GM21515 (cell line): ENCODE data around the gene SYP.
A peak's percentile ranks its signal among the peaks of the same experiment; 100 is the strongest.
"Not testable (repeated sequence)": the region's sequence is repeated elsewhere in the genome, so short reads cannot be mapped to it uniquely, and the experiment has no call there.

ENCODE experiments used
- ATAC-seq: cut with Tn5 transposase; IDR thresholded peaks from one replicate; pipeline ENCODE4 v1.9.1; 2021; ENCODE audit not compliant: unreplicated experiment

SYP gene

DNA sequence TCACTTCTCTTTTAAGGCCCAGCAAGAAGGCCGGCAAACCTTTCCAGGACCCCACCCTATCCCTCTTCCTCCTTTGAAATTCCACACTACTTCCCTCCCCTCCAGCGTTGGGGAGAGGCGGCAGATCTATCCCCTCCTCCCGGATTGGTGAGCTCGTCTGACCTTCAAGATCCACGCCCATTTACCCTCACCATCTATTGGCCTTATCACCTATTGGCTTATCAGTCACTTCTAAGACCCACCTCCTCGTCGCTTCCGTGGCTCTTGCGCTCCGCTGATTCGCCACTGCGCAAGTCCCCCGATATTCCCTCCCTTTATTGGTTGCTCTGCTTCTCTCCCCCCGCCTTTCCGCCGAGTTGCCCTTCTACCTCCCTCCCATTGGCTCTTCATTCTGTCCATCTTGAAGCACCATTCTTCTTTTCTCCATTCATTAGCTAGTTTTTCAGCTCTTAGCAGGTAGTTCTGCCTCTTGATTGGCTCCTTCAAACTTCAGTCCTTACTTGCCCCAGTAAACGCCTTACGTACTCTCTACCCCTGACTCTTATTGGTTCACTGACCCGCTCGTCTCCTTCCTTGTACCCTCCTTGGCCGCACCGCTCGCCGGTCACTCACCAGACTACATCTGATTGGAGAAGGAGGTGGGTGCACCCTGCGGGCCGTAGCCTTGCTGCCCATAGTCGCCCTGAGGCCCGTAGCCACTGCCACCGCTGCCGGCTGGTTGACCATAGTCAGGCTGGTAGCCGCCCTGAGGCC, 9.0 kb downstream of the SYP start:
- ATAC-seq: peak; percentile 89

DNA sequence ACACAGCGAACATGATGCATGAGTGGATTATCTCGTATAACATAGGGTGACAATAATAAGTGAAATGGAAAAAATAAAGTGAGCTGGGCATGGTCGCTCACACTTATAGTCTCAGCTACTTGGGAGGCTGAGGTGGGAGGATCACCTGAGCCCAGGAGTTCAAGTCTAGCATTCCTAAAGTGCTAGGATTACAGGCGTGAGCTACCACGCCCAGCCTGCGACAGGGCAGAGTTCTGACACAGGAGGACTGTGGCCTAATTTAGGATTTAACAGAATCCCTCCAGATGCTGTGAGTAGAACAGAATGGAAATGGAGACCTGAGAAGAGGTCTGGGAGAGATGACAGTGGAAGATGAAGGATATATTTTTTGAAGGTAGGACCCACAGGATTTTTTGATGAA, 10.4 kb downstream of the SYP start:
- ATAC-seq: no peak

DNA sequence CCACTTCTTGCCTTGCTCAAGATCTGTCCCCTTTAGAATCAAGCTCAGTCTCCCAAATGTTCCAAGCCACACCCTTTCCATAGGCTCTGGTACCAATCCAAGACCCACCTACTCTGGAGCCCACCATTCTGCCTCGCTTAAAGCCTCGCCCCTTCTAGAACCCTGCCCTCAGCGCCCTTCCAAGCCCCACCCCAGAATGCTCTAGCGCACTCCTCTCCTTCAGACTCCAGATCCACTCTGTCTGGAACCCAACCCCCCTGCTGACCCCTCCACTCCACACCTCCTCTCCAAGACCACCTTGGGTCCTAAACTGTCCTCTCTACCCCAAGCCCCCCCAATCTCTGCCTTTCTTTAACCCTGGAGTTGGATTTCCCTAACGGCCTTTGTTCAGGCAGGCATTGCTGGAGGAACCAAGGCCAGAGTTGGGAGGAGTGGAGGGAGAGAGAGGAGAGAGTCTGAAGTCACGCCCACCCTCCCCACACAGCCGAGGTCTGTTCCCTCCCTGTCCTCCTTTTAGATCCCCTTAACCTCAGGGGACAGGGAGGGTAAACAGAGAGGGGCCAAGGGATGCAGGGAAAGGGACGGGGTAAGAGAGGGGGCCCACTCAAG, 11.4 kb downstream of the SYP start:
- no peak for ATAC-seq

DNA sequence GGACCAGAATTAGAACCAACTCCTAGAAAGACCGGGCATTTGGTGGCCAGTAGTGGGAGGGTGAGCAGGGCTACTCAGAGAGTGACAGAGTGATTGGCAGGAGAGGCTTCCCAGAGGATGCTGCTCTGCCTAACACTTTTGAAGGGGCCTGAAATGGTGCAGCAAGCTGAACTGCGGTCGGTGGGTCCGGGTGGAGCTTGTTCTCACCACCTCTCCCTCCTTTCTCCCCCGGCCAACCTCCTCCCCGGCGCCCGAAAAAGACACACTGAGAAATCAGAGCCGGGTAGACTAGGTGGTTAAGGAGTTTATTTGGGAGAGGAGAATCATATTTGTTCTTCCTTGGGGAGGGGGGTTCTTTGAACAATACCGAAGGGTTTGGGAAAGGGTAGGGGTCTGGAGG, 12.5 kb downstream of the SYP start:
- ATAC-seq: no peak

GRCh38 chrX:49187028-49187394, 13.0 kb downstream of the SYP start:
- no peak for ATAC-seq

DNA sequence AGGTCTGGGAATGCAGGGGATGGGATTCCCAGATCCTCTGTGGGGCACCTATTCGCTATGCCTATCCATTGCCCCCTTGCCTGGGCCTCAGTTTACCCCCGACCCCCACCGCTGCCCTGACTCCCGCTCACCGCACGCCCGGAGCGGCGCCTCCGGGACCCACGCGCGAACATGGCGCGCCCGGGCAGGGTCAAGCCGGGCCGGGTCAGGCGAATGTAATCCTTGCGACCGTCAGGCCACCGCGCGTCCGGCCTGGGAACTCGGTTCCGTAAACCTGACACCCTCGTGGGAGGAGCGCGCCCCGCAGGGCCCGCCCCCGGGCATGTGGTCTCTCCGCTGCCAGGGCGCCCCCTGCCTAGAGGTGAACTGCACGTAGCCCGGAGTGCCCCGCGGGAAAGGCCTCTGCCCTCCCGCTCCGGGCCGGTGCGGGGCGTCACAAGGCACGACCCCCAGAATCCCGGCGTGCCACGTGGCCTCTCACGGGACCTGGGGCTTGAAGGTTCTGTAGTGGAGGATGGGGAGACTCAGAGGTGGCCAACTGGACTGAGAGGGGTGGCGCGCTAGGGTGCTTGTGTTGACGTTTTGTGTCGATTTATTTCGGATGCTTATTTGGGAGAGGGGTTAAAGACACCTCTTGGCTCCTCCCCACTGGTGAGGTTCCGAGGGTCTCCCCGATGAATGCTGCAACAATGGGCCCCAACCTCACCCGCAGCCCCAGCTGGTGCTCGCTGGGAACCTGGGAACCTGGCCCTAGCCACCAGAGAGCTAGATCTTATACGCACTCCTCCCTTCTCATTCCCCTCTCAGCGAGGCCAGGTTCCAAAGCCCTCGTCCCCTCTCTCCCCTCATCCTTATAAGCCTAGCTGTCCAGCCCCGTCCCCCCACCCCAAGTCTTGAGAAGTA, 13.6 kb downstream of the SYP start, which contains the start of gene PRICKLE3:
PRICKLE3 (minus strand) TSS at position 249 of the 903 bp plus-strand sequence; CDS start at position 173, 76 bp downstream.
- no peak for ATAC-seq

DNA sequence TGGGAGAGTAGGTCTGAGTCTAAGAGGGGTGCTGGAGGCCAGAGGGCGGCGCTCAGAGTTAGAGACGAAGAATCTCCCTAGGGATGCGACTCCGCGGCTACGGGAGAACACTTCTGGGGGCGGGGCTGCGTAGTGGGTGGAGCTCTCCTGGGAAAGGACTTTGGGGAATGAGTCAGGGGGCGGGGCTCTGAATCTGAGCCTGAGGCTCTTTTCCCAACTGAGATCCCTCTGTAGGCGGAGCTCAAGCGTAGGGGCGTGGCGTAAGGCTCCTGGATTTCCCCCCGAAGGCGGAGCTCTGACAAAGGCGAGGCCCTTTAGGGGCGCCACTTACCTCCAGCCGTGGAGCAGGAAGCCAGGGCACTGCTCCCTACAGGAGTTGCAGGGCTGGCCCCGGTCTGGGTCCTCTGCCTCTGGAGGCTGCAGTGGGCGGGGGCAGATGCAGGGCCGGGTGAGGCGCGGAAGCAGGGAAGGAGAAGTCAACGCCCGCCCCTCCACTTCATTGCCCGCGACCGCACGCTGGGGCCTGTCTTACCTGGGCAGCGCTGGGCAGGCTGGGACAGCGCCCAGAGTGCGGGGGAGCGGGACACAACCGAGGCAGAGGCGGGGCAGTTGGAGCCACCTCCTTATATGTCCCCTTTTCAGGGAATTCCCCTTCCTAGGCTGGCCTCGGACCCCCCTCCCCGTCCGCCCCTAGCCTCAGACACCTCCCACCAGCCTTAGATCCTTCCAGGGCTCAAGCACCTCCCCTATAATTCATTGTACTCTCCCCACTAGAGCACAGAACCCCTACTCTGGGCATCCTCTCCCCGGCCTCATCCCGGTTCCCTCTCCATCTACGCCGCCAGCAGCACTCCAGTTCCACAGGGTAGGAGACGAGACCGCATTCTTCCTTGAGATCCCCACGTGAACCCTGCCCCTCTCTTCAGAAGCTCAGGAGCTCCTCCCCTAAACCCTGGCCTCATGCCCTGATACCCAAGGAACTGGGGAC, 15.4 kb downstream of the SYP start:
- peak; percentile 39 for ATAC-seq

- ATAC-seq: no peak
Observed at GRCh38 chrX:49183701-49184281, 16.2 kb downstream of the SYP start.

GRCh38 chrX:49179358-49179757, 20.6 kb downstream of the SYP start:
- ATAC-seq: no peak

DNA sequence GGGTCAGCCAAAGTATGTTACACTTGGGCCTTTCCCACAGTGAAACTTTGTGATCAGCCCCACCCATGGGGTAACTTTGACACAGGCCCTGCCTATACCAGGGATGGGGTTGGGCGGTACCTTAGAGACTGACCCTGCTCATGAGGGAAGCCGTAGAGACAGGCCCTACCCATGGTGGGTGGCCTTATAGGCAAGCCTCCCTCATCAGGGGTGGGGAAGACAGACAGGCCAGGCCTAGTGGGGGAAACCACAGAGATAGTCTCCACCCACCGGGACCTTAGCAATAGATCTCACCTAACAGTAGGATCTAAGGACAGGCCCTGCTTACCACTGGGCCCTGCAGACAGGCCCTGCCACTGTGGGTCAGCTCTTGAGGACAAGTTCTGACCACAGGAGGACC, 21.5 kb downstream of the SYP start:
- no peak for ATAC-seq

- no peak for ATAC-seq
Observed at GRCh38 chrX:49177873-49178480, 22.0 kb downstream of the SYP start.

- no peak for ATAC-seq
Observed at GRCh38 chrX:49177338-49177833, 22.6 kb downstream of the SYP start.

DNA sequence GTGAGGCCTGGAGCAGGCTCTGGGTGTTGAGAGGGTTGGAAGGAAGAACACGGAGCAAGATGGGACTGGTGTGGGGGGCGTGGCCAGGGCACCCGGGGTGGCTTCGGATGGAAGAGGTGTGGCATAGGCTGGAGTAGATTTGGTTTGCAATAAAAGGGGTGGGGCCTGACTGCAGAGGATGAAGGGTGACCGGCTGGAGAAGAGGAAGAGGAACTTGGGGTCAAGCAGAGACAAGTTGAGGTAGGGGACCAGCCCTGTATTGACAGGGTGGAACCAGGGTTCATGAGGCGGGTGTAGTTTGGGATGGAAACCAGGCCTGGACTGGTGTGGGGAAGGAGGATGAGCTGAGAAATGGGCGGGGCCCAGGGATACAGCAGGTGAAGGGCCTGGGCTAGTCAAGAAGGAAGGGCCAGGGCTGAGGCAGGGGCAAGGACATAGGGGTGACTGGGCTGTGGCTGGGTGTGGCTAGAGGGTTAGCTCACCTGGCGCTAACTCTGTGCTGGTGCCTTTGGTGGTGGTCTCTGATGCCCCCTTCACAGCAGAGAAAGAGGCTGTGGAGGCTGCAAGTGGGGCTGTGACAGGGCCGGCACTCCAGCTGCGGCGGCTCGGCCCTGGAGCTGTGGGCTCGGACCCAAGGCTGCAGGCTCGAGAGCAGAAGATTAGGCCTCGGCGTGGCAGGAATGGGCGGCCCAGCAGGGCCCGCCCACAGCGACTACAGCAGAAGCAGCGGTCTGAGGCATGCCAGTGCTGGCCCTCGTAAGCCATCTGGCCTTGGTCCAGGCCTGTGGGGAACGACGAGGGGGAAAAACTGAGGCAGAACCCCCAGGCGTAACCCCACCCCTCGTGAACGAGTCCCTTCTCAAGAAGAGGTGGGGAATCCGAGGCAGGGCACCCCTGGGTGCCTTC, 23.3 kb downstream of the SYP start:
- no peak for ATAC-seq

- ATAC-seq: no peak
Observed at GRCh38 chrX:49175435-49176274, 24.3 kb downstream of the SYP start.

GRCh38 chrX:49174723-49175122, 25.3 kb downstream of the SYP start:
- ATAC-seq: no peak

- ATAC-seq: not testable (repeated sequence)
Observed at GRCh38 chrX:49173544-49173943, 26.4 kb downstream of the SYP start.

DNA sequence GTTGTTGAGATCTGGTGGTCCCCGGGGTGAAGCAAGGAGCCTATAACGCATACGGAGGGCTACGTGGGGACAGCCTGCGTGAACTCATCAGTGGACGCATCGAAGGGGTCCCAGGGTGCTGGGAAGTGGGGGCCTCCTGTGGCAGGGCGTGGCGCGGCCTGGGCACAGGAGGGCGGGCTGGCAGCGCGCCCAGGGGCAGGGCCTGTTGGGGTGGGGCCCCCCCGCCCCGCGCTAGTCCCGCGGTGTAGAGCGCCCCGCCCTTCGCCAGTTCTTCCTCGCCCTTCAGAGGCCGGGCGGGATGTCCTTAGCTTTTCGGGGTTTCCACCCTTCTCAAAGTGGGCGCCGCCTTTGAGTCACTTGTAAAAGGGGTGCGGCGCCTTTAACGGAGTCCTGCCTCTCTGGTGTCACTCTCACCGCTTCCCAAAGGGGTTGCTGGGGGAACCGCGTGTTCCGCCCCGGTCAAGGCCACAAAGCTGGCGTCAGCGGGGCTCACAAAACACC, 27.7 kb downstream of the SYP start:
- ATAC-seq: peak; percentile 63
